Activated T-helper 2 cell treated with anti-CD3 and anti-CD28 coated beads, Interferon-gamma antibody, Interleukin-2, Interleukin-4, amounts not matched to agents 10 μg/mL and 5 μg/mL and 100 μg/mL, durations not matched to agents 14 hours and 24 hours and 36 hours (primary cell): ENCODE measurements around the gene CDX1. TPM values are rescaled to one million over a fixed set of nuclear protein-coding genes. Genes with fewer than 3 reads are reported as not detected.

Experiments used
- DNase-seq: peaks from one replicate; pipeline ENCODE4 v3.0.0; 2021; ENCODE audit warnings: low spot score
- H3K27ac Mint-ChIP-seq: one replicate; pipeline ENCODE4 v1.8.0; 2021; ENCODE audit warnings: mixed read lengths
- H3K27me3 Mint-ChIP-seq: one replicate; pipeline ENCODE4 v1.8.0; 2021; ENCODE audit warnings: low read depth, mixed read lengths
- H3K36me3 Mint-ChIP-seq: one replicate; pipeline ENCODE4 v1.8.0; 2021; ENCODE audit warnings: low read depth, mixed read lengths
- H3K4me1 Mint-ChIP-seq: one replicate; pipeline ENCODE4 v1.8.0; 2021; ENCODE audit warnings: low read depth, mixed read lengths
- H3K4me3 Mint-ChIP-seq: one replicate; pipeline ENCODE4 v1.8.0; 2021; ENCODE audit warnings: low read depth, mild to moderate bottlenecking, moderate library complexity, mixed read lengths
- H3K9me3 Mint-ChIP-seq: one replicate; pipeline ENCODE4 v1.8.0; 2021; ENCODE audit warnings: mixed read lengths
- intact Hi-C: fragments of 100-400 bp; cut with micrococcal nuclease; formaldehyde crosslinking; loops from one replicate; pipeline ENCODE4 v1.15.1; 2023
- total RNA-seq: library from RNA; stranded (reverse); gene quantifications from 2 replicates; pipeline ENCODE4 v1.2.3, GENCODE V29; 2022

Gene CDX1
- total RNA-seq, 1 donor from 2014 or later: not detected

GRCh38 chr5:150206098-150206778 is 39.7 kb downstream of the CDX1 start:
- peaks cover 14% of the 10 kb centered on the region for H3K27me3 Mint-ChIP-seq
- H3K36me3 Mint-ChIP-seq: no peaks in the 10 kb centered on the region
- intact Hi-C loops: no loop called here
- peaks cover 5% of the 10 kb centered on the region for H3K4me1 Mint-ChIP-seq
- H3K4me3 Mint-ChIP-seq: no peak overlapping the region
- DNase-seq: no peak
- H3K9me3 Mint-ChIP-seq: no peaks in the 10 kb centered on the region
- H3K27ac Mint-ChIP-seq: no peak overlapping the region

GRCh38 chr5:150206779-150207115 is 40.2 kb downstream of the CDX1 start:
- no peak for DNase-seq
- Mint-ChIP-seq H3K27ac (no peak overlapping the region), H3K9me3 (no peaks in the 10 kb centered on the region), H3K27me3 (peaks cover 14% of the 10 kb centered on the region), H3K36me3 (no peaks in the 10 kb centered on the region), H3K4me1 (peaks cover 5% of the 10 kb centered on the region), H3K4me3 (no peak overlapping the region)
- intact Hi-C loops: no loop called here

GRCh38 chr5:150208187-150209098 is 41.9 kb downstream of the CDX1 start:
- Mint-ChIP-seq H3K4me3 (no peak overlapping the region), H3K36me3 (no peaks in the 10 kb centered on the region), H3K27ac (no peak overlapping the region), H3K9me3 (no peaks in the 10 kb centered on the region), H3K27me3 (peaks cover 13% of the 10 kb centered on the region), H3K4me1 (peaks cover 5% of the 10 kb centered on the region)
- DNase-seq: no peak
- intact Hi-C loops: no loop called here

GRCh38 chr5:150209099-150209635 is 42.6 kb downstream of the CDX1 start:
- Mint-ChIP-seq H3K9me3 (no peaks in the 10 kb centered on the region), H3K4me1 (peaks cover 5% of the 10 kb centered on the region), H3K27ac (no peak overlapping the region), H3K36me3 (no peaks in the 10 kb centered on the region), H3K4me3 (no peak overlapping the region), H3K27me3 (peaks cover 13% of the 10 kb centered on the region)
- intact Hi-C loops: no loop called here
- DNase-seq: no peak

GRCh38 chr5:150210644-150211043 is 44.1 kb downstream of the CDX1 start:
- no peak overlapping the region for H3K27ac Mint-ChIP-seq
- peaks cover 5% of the 10 kb centered on the region for H3K4me1 Mint-ChIP-seq

GRCh38 chr5:150211156-150212030 is 44.8 kb downstream of the CDX1 start:
- Mint-ChIP-seq H3K27ac (no peak overlapping the region), H3K4me3 (no peak overlapping the region), H3K36me3 (no peaks in the 10 kb centered on the region), H3K27me3 (peaks cover 13% of the 10 kb centered on the region), H3K4me1 (peaks cover 5% of the 10 kb centered on the region), H3K9me3 (no peaks in the 10 kb centered on the region)
- DNase-seq: no peak
- intact Hi-C loops: no loop called here

More at GRCh38 chr5:150210644-150211043, 44.1 kb downstream of the CDX1 start:
- H3K36me3 Mint-ChIP-seq: no peaks in the 10 kb centered on the region
- intact Hi-C loops: no loop called here
- peaks cover 13% of the 10 kb centered on the region for H3K27me3 Mint-ChIP-seq
- no peak overlapping the region for H3K4me3 Mint-ChIP-seq
- DNase-seq: no peak
- H3K9me3 Mint-ChIP-seq: no peaks in the 10 kb centered on the region

- no peak overlapping the region for H3K4me3 Mint-ChIP-seq
- no peak for DNase-seq
- no peaks in the 10 kb centered on the region for H3K9me3 Mint-ChIP-seq
- H3K36me3 Mint-ChIP-seq: no peaks in the 10 kb centered on the region
- intact Hi-C loops: no loop called here
- H3K27me3 Mint-ChIP-seq: peaks cover 8% of the 10 kb centered on the region
- peaks cover 5% of the 10 kb centered on the region for H3K4me1 Mint-ChIP-seq
- no peak overlapping the region for H3K27ac Mint-ChIP-seq
Measured at GRCh38 chr5:150213530-150213929, 47.0 kb downstream of the CDX1 start.

- no peak overlapping the region for H3K4me3 Mint-ChIP-seq
- H3K9me3 Mint-ChIP-seq: no peaks in the 10 kb centered on the region
- no peaks in the 10 kb centered on the region for H3K36me3 Mint-ChIP-seq
- peaks cover under 1% of the 10 kb centered on the region for H3K4me1 Mint-ChIP-seq
- intact Hi-C loops: no loop called here
- peaks cover 5% of the 10 kb centered on the region for H3K27me3 Mint-ChIP-seq
- no peak for DNase-seq
- H3K27ac Mint-ChIP-seq: no peak overlapping the region
Measured at GRCh38 chr5:150214289-150214688, 47.7 kb downstream of the CDX1 start.

- Mint-ChIP-seq H3K4me3 (no peak overlapping the region), H3K36me3 (no peaks in the 10 kb centered on the region), H3K27ac (no peak overlapping the region), H3K27me3 (peaks cover 4% of the 10 kb centered on the region), H3K9me3 (no peaks in the 10 kb centered on the region), H3K4me1 (no peaks in the 10 kb centered on the region)
- DNase-seq: no peak
- intact Hi-C loops: loop anchor here (5.0 kb wide), 1 partner anchor 579 kb away; no protein-coding TSS in a partner anchor
Measured at GRCh38 chr5:150215979-150216944, 49.7 kb downstream of the CDX1 start.

- Mint-ChIP-seq H3K36me3 (no peaks in the 10 kb centered on the region), H3K9me3 (no peaks in the 10 kb centered on the region), H3K27me3 (peaks cover 4% of the 10 kb centered on the region), H3K4me1 (no peaks in the 10 kb centered on the region), H3K4me3 (no peak overlapping the region), H3K27ac (no peak overlapping the region)
- intact Hi-C loops: loop anchor here (5.0 kb wide), 1 partner anchor 580 kb away; no protein-coding TSS in a partner anchor
- DNase-seq: no peak
Measured at GRCh38 chr5:150217038-150217437, 50.5 kb downstream of the CDX1 start.

- H3K4me1 Mint-ChIP-seq: no peaks in the 10 kb centered on the region
- H3K4me3 Mint-ChIP-seq: no peak overlapping the region
- intact Hi-C loops: loop anchor here (1.0 to 5.0 kb wide), 3 partner anchors 57 to 581 kb away; no protein-coding TSS in a partner anchor
- H3K27me3 Mint-ChIP-seq: peaks cover 4% of the 10 kb centered on the region
- DNase-seq: peak; percentile 65
- H3K9me3 Mint-ChIP-seq: no peaks in the 10 kb centered on the region
- no peak overlapping the region for H3K27ac Mint-ChIP-seq
- no peaks in the 10 kb centered on the region for H3K36me3 Mint-ChIP-seq
Measured at GRCh38 chr5:150217873-150218692, 51.5 kb downstream of the CDX1 start.
